Activated naive CD8-positive, alpha-beta T cell treated with anti-CD3 and anti-CD28 coated beads, Interleukin-2, amount 50 U/mL, for 16 hours (primary cell): ENCODE data around the gene HTR2B.
"Not testable (repeated sequence)": the region's sequence is repeated elsewhere in the genome, so short reads cannot be mapped to it uniquely, and the experiment has no call there.

ENCODE experiments used
- DNase-seq: peaks from one replicate; pipeline ENCODE4 v3.0.0-alpha.2; 2020; ENCODE audit warnings: low read depth, low spot score

HTR2B gene

DNA sequence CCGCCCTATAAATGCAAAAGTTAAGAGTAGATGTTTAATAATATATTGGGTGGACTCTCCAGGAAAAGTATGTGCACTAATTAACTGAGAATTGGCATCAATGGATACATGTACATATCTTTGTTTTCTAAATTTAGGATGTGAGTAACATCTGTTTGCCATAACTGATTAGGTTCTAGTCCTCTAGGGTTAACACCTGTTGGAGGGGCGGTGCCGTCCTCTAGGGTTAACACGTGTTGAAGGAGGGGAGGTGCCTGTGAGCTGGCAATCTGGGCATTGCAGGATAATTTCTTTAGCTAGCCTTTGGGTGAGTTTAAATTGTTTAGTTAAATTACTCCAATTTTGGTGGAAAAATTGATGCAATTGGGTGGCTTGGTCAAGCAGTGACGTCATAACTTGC is 30.9 kb downstream of the HTR2B start:
- no peak for DNase-seq

DNA sequence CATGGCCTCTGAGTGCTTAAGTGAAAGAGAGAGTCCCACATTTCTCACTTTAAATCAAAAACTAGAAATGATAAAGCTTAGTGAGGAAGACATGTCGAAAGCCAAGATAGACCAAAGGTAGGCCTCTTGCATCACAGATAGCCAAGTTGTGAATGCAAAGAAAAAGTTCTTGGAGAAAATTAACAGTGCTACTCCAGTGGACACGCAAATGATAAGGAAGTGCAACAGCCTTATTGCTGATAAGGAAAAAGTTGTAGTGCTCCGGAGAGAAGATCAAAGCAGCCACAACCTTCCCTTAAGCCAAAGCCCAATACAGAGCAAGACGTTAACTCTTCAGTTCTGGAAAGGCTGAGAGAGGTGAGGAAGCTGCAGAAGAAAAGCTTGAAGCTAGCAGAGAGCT is 36.1 kb downstream of the HTR2B start:
- DNase-seq: no peak

DNA sequence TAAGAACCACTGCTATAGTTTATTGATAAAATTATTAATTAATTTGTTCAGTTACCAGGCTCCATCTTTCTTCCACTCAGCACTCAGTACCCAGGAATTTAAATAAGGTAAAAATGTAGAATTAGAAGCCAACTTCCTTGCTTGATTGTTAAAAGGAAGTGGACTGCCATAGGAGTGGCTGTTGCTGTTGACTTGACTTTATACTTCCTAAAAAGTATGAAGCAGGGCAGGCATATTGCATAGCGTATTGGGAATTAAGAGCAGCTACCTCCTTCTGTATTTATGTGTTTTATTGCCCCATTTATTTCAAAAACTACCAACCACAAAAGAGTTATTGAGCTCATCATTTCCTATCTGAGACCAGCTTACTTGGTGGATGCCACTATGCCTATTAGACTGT is 40.3 kb downstream of the HTR2B start:
- DNase-seq: no peak

DNA sequence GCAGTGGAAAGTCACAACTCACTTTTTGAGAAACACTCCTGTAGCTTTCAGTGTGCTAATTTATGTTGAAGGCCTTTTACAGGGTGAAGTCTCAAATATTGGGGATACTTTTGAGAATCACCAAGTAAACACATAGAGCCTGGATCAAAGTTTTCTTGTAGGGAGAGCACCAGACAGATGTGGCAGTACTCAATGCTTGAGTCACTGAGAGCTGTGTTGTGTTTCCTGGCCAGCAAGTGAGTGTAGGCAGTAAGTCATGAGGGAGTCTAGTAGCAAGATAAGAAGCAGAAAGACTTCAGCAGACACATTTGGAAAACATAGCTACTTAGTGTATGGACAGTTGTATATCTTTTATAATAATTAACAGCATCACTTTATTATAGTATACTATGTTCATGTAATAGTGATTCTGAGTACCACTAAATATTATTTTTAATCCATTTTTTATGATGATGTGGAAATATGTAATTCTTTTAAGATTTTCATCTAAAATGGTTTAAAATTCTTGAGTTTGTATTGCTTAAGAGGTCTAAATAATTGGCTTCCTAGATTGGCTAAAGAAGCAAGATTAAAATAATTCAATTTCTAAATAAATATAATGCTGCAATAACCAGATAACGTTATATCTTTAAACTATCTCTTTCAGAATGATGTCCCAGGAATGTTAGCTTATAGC is 55.3 kb downstream of the HTR2B start:
- DNase-seq: no peak

DNA sequence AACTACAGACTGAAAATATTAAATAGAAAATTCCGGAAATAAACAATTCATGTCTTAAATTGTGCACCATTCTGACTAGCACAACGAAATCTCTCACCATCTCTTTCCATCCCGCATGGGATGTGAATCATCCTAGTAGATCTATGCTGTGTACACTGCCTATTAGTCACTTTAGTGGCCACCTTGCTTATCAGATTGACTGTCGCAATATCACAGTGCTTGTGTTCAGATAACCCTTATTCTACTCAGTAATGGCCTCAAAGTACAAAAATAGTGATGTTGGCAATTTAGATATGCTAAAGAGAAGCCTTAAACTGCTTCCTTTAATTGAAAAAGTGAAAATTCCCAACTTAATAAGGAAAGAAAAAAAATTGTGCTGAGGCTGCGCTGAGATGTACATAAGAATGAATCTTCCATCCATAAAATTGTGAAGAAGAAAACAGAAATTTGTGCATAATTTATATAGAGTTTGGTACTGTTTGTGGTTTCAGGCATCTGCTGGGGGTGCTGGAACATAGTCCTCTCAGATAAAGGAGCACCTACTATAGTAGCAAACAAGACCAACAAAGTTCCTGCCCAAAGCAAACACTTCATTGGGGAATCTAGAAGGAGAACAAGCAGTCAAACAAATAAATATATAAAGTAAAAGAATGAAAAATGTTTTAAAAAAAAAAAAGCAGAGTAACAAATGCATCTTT is 56.2 kb downstream of the HTR2B start:
- DNase-seq: no peak

DNA sequence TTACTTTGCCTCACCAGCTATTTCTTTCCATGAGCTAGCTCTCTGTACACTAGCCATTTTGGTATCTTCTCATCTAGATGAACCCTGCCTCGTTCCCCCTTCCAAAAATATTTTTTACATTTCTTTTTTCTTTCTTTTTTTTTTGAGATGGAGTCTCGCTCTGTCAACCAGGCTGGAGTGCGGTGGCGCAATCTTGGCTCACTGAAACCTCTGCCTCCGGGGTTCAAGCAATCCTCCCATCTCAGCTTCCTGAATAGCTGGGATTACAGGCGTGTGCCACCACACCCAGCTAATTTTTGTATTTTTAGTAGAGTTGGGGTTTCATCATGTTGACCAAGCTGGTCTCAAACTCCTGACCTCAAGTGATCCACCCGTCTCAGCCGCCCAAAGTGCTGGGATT is 57.3 kb downstream of the HTR2B start:
- not testable (repeated sequence) for DNase-seq

DNA sequence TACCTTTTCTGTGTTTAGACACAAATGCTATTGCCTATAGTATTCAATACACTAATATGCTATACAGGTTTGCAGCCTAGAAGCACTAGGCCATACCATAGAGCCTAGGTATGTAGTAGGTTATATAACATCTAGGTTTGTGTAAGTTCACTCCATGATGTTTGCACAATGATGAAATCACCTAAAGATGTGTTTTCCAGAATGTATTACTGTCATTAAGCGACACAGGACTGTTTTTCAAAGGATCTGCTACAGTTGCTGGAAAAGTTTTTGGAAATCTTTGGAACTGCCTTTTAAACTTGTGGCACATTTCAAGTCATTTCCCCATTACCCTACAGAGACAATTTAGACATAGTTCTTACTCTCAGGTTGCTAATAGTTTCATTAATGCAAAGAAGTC is 58.9 kb downstream of the HTR2B start:
- DNase-seq: no peak

DNA sequence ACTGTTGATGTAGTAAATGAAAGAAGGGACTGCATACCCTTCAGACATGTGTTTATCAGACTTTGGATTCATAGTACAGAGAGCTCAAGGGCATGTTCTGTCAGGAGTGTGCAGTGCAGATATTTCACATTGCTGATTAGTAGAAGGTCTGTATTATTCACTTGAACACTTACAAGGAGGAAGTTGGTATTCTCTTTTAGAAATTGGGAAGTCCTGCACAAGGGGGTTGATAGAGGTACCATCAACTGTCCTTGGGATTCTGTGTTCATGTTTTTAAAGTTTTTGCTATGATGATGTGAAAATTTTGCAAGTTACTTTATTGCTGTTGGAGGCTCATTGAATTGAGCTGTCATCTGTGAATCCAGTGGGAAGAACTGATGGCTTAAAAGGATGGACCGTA is 61.5 kb downstream of the HTR2B start:
- DNase-seq: no peak

DNA sequence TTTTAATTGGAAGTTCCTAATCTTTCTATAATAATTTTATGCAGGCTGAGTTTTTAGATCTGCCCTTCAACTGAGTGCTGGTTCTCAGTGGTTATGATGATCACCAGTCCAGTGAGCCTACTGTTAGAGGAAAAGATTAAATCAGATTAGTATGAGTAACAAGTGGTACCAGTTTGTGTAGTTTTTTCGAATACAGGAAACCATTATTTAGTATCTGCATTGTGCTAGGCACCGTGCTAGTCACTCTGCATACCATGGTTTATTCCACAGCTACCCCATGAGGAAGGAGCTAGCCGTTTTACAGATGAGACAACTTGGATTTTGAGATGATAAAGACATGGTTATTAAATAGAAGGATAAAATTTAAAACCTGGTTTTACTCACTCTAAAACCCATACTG is 62.1 kb downstream of the HTR2B start:
- DNase-seq: no peak

DNA sequence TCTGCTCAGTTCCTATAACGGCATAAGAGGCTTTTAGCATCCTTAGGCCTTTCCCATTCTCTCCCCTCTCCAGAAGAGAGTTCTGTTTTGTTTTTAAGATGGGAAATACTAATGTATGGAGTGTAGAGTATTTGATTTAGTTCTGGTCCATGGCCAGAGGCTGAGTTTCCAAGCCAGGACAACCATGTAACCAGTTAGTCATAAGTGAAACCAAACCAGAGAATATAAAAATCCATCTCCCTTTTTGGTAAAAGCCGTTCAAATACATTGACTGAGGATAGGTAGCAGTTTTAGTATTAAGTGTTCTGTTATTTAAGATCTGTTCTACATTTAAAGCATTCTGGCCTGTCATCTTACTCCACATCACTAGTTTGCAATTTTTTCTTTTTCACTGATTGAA is 65.1 kb downstream of the HTR2B start:
- DNase-seq: no peak

DNA sequence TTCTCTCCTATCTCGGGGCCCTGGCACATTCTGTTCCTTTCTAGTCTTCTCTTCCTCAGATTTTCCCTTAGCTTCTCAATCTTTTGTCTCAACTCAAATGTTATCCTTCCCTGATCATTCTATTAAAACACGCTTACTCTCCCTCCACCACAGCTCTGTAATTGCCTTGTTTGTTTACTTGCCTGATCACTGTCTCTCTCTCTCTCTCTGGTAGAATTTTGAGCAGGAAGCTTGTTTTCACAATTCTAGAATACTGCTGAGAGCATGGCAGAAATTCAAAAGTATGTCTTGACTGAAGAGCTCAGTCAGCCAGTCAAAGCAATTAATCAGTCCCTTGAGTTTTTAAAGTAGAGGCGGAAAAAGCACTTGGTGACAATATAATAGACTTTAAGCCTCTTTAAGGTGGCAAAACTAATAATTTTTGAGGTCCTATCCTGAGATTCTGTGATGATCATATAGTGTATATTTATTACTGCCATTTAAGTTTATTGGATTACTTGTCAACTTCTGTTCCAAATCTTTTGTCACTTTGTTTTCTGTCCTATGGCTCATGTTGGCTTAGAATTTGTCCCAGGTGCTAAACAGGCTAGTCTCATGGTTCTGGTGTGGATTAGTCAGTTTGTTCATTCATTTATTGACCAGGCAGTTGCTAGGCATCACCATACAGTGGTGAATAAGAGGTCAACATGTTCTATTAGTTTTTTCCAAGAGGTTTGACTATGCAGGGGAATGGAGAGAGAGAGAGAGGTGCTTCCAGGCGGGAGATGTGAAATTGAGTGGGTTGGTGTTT is 65.9 kb downstream of the HTR2B start:
- no peak for DNase-seq
